Body of pancreas (tissue), 4 donors: ENCODE measurements around the gene NVL. TPM values are rescaled to one million over a fixed set of nuclear protein-coding genes. Genes with fewer than 3 reads are reported as not detected.

Experiments used
- ATAC-seq: fragments of 150-250 bp; one replicate; pipeline ENCODE4 v1.9.1; 2016
- DNase-seq, 4 donors: peaks; one replicate each; pipeline ENCODE4 v3.0.0-alpha.2; 2019
- H3K27ac ChIP-seq, 4 donors: fragments of 200-600 bp; sonication (generic); 1 replicate in 3 of 4; 2 replicates in 1 of 4; pipeline versions ENCODE4 v1.5.1 to v1.6.1; 2016 to 2019; ENCODE audit warnings: mild to moderate bottlenecking in 1 of 4, mixed read lengths in 1 of 4, moderate library complexity in 1 of 4
- H3K27me3 ChIP-seq, 2 donors: fragments of 200-600 bp; sonication (generic); one replicate each; pipeline ENCODE4 v1.6.0; 2016; ENCODE audit warnings: mild to moderate bottlenecking in 1 of 2
- H3K36me3 ChIP-seq, 2 donors: fragments of 200-600 bp; sonication (generic); replicated peaks in 1 of 2; 2 replicates each; pipeline ENCODE4 v1.5.1; 2016; ENCODE audit warnings: low read depth in 2 of 2; ENCODE audit not compliant: insufficient read depth in 1 of 2
- H3K4me1 ChIP-seq: fragments of 200-600 bp; sonication (generic); one replicate; pipeline ENCODE4 v1.6.0; 2016
- H3K4me3 ChIP-seq, 2 donors: fragments of 200-600 bp; sonication (generic); 1 replicate in 1 of 2; 2 replicates in 1 of 2; pipeline ENCODE4 v1.5.1; 2016 to 2019
- H3K9me3 ChIP-seq, 3 donors: fragments of 200-600 bp; sonication (generic); 1 replicate in 2 of 3; 2 replicates in 1 of 3; pipeline ENCODE4 v1.5.1; 2016
- CTCF ChIP-seq, 7 experiments: fragments of 450-650 bp in 4 of 7; fragments of 200-600 bp in 3 of 7; sonication (generic) in 3 of 7; IDR thresholded peaks; one replicate each; pipeline ENCODE4 v1.5.1; 2016 to 2019; ENCODE audit warnings: antibody characterized with exemption in 7 of 7
- POLR2A ChIP-seq, 3 donors: fragments of 450-650 bp; IDR thresholded peaks; one replicate each; pipeline ENCODE4 v1.6.1; 2016; ENCODE audit warnings: antibody characterized with exemption in 3 of 3, mild to moderate bottlenecking in 2 of 3
- WGBS, 2 donors: methylation state at CpG; one replicate each; pipeline ENCODE4 v1.1.5; 2017; 5-methylcytosine and 5-hydroxymethylcytosine counted together
- intact Hi-C: fragments of 100-400 bp; cut with DNase I; formaldehyde crosslinking; loops from one replicate; pipeline ENCODE4 v1.15.1; 2023
- total RNA-seq, 2 donors: library from RNA; depleted of rRNA; stranded (reverse); fragments of >200 nt; gene quantifications; one replicate each; pipeline ENCODE4 v1.1.0, GENCODE V29; 2016

Gene NVL
- total RNA-seq, 2 donors from 2014 or later: 24.6 to 31.0 TPM

- Histone ChIP-seq H3K4me3 (no peak overlapping the region), H3K27ac (no peak overlapping the region), H3K36me3 (peaks cover 6 to 8% of the 10 kb centered on the region in 2 donors), H3K27me3 (no peaks in the 10 kb centered on the region), H3K9me3 (no peaks in the 10 kb centered on the region), H3K4me1 (no peaks in the 10 kb centered on the region)
- TF ChIP-seq POLR2A (IDR thresholded peaks at IDR 0.05) (no peak), CTCF (IDR thresholded peaks at IDR 0.05) (no peak)
- DNase-seq (no peak), ATAC-seq (no peak)
- intact Hi-C loops: no loop called here
- WGBS, 2 donors: 88 to 94% methylated on average over 2 of the region's 2 CpGs
These were observed 56.3 kb downstream of the NVL start for GRCh38 chr1:224273641-224274040.

DNA sequence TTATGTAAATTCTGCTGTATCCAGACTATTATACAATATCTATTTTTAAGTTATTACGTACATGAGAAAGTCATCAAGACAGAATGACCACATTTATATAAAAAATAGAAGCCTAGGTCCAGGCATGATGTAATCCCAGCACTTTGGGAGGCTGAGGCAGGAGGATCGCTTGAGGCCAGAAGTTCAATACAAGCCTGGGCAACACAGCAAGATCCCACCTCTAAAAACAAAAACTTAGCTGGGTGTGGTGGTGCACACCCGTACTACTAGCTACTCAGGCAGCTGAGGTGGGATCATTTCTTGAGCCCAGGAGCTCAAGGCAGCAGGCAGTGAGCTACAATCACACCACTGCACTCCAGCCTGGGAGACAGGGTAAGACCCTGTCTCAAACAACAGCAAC lies 58.9 kb downstream of the NVL start:
- no peak for ATAC-seq
- H3K36me3 ChIP-seq: peaks cover 6 to 8% of the 10 kb centered on the region in 2 donors

DNA sequence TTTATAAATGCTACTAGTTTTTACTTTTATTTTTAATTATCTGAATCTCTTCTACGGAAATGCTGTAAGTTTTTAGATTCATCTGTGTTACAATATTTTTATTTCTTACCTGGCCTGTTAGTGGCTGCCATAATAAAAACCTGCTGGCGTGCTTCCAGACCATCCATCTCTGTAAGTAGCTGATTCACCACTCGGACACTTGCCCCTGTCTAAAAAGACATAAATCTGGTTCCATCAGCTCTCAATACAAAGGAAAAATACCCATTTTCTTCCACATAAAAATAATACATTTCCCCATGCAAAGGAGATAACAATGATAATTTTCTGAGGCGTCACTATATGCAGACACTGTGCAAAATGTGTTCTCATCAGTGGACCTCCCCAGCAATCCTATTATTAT lies 62.0 kb downstream of the NVL start:
- Histone ChIP-seq H3K4me1 (no peaks in the 10 kb centered on the region), H3K9me3 (no peaks in the 10 kb centered on the region), H3K4me3 (no peak overlapping the region), H3K27me3 (no peaks in the 10 kb centered on the region), H3K27ac (no peak overlapping the region), H3K36me3 (peaks cover 0 to 2% of the 10 kb centered on the region in 2 donors)
- 93 to 95% methylated on average over 4 of the region's 4 CpGs for WGBS, 2 donors
- no peak for DNase-seq
- TF ChIP-seq POLR2A (IDR thresholded peaks at IDR 0.05): no peak
- TF ChIP-seq CTCF (IDR thresholded peaks at IDR 0.05): no peak
- no peak for ATAC-seq
- intact Hi-C loops: no loop called here

More for the DNA sequence above, 58.9 kb downstream of the NVL start:
- no peak for DNase-seq
- Histone ChIP-seq H3K4me3 (no peak overlapping the region), H3K9me3 (no peaks in the 10 kb centered on the region), H3K4me1 (no peaks in the 10 kb centered on the region), H3K27ac (no peak overlapping the region), H3K27me3 (no peaks in the 10 kb centered on the region)
- WGBS, 2 donors: 89 to 94% methylated on average over 3 of the region's 3 CpGs
- no peak for TF ChIP-seq POLR2A (IDR thresholded peaks at IDR 0.05)
- intact Hi-C loops: no loop called here

DNA sequence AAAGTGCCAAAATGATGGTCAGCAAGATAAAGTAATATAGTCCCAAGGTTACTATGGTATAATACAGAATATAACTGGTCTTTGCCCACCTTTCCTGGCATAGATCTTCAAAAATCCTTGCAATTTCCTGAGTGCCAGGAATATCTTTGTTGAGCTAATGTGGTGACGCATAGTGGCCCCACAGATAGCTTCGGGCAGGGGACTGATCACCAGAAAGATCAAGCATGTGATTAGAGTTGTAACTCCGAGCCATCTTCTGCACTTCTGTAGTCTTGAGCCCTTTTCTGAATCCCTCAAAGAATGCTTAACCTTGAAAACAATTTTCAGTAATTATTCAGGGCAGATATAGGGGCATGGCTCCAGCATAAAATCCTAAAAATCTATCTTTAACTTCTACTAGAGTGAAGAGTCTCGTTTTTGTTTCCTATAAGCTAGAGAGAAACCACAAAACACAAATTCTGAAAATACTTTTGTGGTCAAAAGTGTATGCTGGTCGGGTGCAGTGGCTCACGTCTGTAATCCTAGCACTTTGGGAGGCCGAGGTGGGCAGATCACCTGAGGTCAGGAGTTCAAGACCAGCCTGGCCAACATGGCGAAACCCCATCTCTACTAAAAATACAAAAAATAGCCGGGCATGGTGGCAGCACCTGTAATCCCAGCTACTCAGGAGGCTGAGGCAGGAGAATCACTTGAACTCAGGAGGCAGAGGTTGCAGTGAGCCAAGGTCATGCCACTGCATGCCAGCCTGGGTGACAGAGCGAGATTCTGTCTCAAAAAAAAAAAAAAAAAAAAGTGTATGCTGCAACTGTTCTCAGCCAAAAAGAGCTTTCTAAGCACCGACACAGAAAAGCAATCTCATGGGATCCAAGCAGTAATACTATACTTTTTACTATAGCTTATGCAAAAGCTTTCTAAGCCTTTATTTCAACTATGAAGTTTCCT lies 62.8 kb downstream of the NVL start:
- TF ChIP-seq CTCF (IDR thresholded peaks at IDR 0.05): no peak
- TF ChIP-seq POLR2A (IDR thresholded peaks at IDR 0.05): no peak
- intact Hi-C loops: no loop called here
- no peaks in the 10 kb centered on the region for H3K27me3 ChIP-seq
- H3K27ac ChIP-seq: no peak overlapping the region
- H3K4me1 ChIP-seq: no peaks in the 10 kb centered on the region
- no peaks in the 10 kb centered on the region for H3K9me3 ChIP-seq
- DNase-seq: no peak
- peaks cover 0 to 2% of the 10 kb centered on the region in 2 donors for H3K36me3 ChIP-seq
- ATAC-seq: no peak
- WGBS, 2 donors: 90 to 92% methylated on average over 11 of the region's 11 CpGs
- no peak overlapping the region for H3K4me3 ChIP-seq

DNA sequence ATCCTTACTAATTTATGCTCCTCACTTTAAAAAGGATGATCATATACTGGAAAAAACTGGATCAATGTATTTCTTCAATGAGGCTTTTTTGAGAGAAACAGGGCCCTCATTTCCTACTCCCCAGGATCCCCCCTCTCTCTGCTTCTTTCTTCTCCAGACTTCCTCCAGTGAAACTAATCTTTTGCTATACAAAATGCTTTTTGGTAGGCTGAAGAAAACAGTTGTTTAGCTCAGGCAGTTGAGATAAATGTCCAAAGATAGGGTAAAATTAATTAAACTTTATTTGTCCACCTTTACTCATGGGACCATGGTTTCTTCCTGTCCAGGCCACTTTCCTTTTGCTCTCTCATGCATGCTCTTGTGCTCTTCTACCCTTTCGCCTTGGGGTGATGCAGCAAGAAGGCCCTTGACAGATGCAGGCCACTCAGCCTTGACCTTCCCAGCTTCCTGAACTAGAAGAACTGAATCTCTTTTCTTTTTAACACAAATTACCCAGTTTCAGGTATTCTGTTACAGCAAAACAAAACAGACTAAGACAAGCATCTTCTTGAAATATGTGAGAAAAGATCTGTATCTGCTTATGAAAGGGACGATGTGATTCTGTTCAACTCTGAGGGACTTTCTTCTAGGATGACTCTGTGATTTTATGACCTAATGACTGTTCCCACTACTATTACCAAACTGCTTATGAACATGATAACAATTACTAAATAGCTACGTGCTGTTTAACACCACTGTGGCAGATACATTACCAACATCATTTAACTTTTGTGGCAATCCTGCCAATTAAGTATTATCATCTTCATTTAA lies 63.7 kb downstream of the NVL start:
- no peaks in the 10 kb centered on the region for H3K27me3 ChIP-seq
- TF ChIP-seq POLR2A (IDR thresholded peaks at IDR 0.05) (no peak), CTCF (IDR thresholded peaks at IDR 0.05) (no peak)
- DNase-seq (no peak), ATAC-seq (no peak)
- no peaks in the 10 kb centered on the region for H3K4me1 ChIP-seq
- no peak overlapping the region for H3K4me3 ChIP-seq
- intact Hi-C loops: no loop called here
- 90 to 91% methylated on average over 3 of the region's 3 CpGs for WGBS, 2 donors
- no peak overlapping the region for H3K27ac ChIP-seq
- peaks cover 0 to 2% of the 10 kb centered on the region in 2 donors for H3K36me3 ChIP-seq
- H3K9me3 ChIP-seq: no peaks in the 10 kb centered on the region
